K562 (cell line): ENCODE results near the gene PLA2G2E. TPM values are rescaled to one million over a fixed set of nuclear protein-coding genes. Genes with fewer than 3 reads are reported as not detected.

Source experiments
- ATF6 ChIP-seq: sonication (generic); formaldehyde crosslinking; IDR thresholded peaks from 2 replicates; pipeline ENCODE4 v1.4.0; 2020; ENCODE audit warnings: mild to moderate bottlenecking, missing genetic modification reagents
- HOMEZ ChIP-seq: fragments of 250-450 bp; sonication (Bioruptor Pico); IDR thresholded peaks from 2 replicates; pipeline ENCODE4 v1.4.0; 2020; ENCODE audit warnings: mild to moderate bottlenecking, moderate library complexity
- STAT5B ChIP-seq: fragments of 250-450 bp; sonication (Bioruptor Pico); IDR thresholded peaks from 2 replicates; pipeline ENCODE4 v1.8.0; 2021; ENCODE audit warnings: mild to moderate bottlenecking, inconsistent platforms
- TAL1 ChIP-seq: fragments of 450-650 bp; IDR thresholded peaks from 2 replicates; pipeline ENCODE4 v1.6.1; 2016; ENCODE audit warnings: mild to moderate bottlenecking
- TCF15 ChIP-seq: fragments of 250-450 bp; sonication (Bioruptor Pico); IDR thresholded peaks from 2 replicates; pipeline ENCODE4 v1.8.0; 2022; ENCODE audit warnings: moderate library complexity, mild to moderate bottlenecking, inconsistent platforms
- polyA plus RNA-seq, 8 experiments: library from polyadenylated mRNA; depleted of rRNA in 4 of 8; stranded (reverse) in 5 of 8; unstranded in 3 of 8; fragments of >200 nt; fragmentation: Nextera tagmentation in 2 of 8; fragmentation: Illumina TruSeq in 1 of 8; extraction: Ambion mirVana in 2 of 8; extraction: Trizol in 1 of 8; gene quantifications; 2 replicates each; pipeline versions ENCODE4 v1.2.1 to v1.2.3, GENCODE V29; 2011 to 2014; ENCODE audit warnings: inconsistent platforms in 1 of 8, missing spikeins in 1 of 8
- total RNA-seq, 7 experiments: library from RNA; depleted of rRNA in 6 of 7; stranded (reverse); fragments of >200 nt in 6 of 7; fragmentation: Illumina TruSeq in 2 of 7; extraction: Trizol in 2 of 7; gene quantifications; 2 replicates each; pipeline versions ENCODE4 v1.2.1 to v1.2.3, GENCODE V29; 2011 to 2021; ENCODE audit warnings: low replicate concordance in 1 of 7

The PLA2G2E gene
- total and polyA plus RNA-seq, 9 of the 15 experiments (the other 6 are each of a cell fraction or from before 2014, with no cell fraction given) = not detected

- TF ChIP-seq ATF6 (CRISPR knock-in tag) (no peak), HOMEZ (CRISPR knock-in tag) (no peak), TAL1 (no peak), STAT5B (no peak), TCF15 (CRISPR knock-in tag) (no peak)
These were observed 3.1 kb upstream of the PLA2G2E start (continued) for GRCh38 chr1:19926296-19927129.
